Measurements from ENCODE around the gene DGAT2L6. TPM values are rescaled to one million over a fixed set of nuclear protein-coding genes. Genes with fewer than 3 reads are reported as not detected.

Gene DGAT2L6
- total RNA-seq, 4 donors from 2014 or later, result not detected

DNA sequence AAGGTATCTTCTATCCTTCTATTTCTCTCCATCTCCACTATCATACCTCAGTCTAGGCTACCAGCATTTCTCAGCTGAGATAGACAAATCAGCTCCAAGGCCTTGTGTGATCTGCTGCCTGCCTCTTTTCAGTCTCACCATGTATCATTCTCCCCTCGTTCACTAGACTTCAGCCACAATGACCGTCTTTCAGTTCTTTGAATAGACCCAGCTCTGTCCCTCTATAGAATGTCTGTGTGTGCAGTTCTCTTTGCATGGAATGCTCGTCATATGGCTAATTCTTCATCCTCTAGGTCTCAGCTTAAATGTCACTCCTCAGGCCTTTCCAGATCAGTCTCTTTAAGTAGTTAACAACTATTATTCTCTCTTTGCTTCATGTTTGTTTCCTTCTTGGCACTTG is 37.5 kb upstream of the DGAT2L6 start:
- H3K4me3 ChIP-seq, result no peak overlapping the region
- in situ Hi-C loops (cut with MboI; ENCODE audit: low sequenced_read_pairs in 4 of 4), result loop anchor here in 3 of 4 donors (25.0 kb wide), 1 partner anchor 298 kb away; the partner anchor contains the start of gene DLG3 (in 3 of the 3)
- intact Hi-C loops (cut with DNase I; ENCODE audit: low total_unique reads), result no loop called here
- H3K9me3 ChIP-seq, result no peaks in the 10 kb centered on the region
- H3K27ac ChIP-seq, result no peak overlapping the region
- ATAC-seq (no peak), DNase-seq (no peak)
- no peaks in the 10 kb centered on the region for H3K36me3 ChIP-seq
- peaks cover 3% of the 10 kb centered on the region in 2 donors for H3K4me1 ChIP-seq
- TF ChIP-seq, protein P1, sequence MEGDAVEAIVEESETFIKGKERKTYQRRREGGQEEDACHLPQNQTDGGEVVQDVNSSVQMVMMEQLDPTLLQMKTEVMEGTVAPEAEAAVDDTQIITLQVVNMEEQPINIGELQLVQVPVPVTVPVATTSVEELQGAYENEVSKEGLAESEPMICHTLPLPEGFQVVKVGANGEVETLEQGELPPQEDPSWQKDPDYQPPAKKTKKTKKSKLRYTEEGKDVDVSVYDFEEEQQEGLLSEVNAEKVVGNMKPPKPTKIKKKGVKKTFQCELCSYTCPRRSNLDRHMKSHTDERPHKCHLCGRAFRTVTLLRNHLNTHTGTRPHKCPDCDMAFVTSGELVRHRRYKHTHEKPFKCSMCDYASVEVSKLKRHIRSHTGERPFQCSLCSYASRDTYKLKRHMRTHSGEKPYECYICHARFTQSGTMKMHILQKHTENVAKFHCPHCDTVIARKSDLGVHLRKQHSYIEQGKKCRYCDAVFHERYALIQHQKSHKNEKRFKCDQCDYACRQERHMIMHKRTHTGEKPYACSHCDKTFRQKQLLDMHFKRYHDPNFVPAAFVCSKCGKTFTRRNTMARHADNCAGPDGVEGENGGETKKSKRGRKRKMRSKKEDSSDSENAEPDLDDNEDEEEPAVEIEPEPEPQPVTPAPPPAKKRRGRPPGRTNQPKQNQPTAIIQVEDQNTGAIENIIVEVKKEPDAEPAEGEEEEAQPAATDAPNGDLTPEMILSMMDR (IDR thresholded peaks at IDR 0.05 in 4 of 5, conservative IDR thresholded peaks at IDR 0.05 in 1 of 5), result no peak
- no peak for TF ChIP-seq POLR2A (IDR thresholded peaks at IDR 0.05)
- H3K27me3 ChIP-seq, result no peaks in the 10 kb centered on the region

DNA sequence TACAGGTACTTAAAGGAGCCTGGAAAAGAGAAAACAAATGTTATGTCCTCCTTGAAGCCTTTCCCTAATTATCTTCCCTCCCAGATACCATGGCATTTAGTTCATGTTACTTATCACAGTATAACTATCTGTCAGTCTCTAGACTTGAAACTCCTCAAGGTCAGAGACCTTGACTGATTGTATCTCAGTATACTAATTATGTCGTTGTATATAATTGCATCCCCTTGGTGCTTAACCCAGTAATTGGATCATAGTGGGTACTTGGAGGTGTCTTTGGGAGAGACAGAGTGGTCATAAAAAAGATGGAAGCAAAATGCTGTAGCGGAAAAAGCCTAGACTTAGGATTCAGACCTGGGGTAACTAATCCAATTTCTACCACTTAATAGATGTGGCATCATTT is 35.9 kb upstream of the DGAT2L6 start:
- ATAC-seq (no peak), DNase-seq (no peak)
- Histone ChIP-seq H3K4me3 (no peak overlapping the region), H3K9me3 (no peaks in the 10 kb centered on the region), H3K4me1 (no peaks in the 10 kb centered on the region), H3K27ac (no peak overlapping the region), H3K36me3 (no peaks in the 10 kb centered on the region), H3K27me3 (no peaks in the 10 kb centered on the region)
- TF ChIP-seq POLR2A (IDR thresholded peaks at IDR 0.05), result no peak
- TF ChIP-seq, protein P1 (IDR thresholded peaks at IDR 0.05 in 4 of 5, conservative IDR thresholded peaks at IDR 0.05 in 1 of 5), result no peak
- intact Hi-C loops (cut with DNase I; ENCODE audit: low total_unique reads), result no loop called here
- in situ Hi-C loops (cut with MboI; ENCODE audit: low sequenced_read_pairs in 4 of 4), result loop anchor here in 3 of 4 donors (25.0 kb wide), 1 partner anchor 296 kb away; the partner anchor contains the start of gene DLG3 (in 3 of the 3)

DNA sequence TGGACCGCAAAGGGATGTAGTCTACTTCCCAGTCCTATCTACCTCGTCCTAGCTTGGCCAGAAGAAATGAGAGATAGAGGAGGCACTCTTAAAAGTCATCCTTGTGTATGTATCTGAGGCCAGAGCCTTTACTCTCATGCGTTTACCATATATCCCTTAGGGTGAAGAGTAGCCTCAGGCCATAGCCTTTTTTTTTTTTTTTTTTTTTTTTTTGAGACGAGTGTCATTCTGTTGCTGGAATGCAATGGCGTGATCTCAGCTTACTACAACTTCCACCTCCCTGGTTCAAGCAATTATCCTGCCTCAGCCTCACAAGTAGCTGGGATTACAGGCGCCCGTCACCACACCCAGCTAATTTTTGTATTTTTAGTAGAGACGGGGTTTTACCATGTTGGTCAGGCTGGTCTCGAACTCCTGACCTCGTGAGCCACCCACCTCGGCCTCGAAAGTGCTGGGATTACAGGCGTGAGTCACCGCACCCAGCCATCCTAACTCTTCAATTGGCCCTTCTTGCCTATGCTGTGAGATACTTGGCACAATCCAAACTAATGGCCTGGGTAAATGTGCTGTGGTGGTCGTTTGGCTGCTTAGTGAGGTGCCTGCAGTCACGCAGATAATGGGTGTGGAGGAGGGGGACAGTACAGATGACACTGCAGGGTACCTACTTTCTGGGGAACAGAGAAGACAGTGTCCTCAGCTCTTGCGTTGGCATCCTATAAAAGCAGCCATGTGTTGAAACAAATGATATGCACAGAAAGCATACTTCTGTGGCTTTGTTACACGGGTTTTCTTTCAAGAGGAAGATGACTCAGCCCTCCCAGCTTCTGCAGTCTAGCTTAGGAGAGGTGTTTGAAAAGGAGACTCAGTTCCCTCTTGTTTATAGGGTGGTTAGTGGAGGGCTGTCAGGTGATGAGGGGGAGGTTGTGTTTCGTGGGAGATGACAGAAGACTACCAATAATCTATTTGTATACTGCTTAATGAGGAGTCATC is 10.4 kb upstream of the DGAT2L6 start:
- intact Hi-C loops (cut with DNase I; ENCODE audit: low total_unique reads) (no loop called here), in situ Hi-C loops (cut with MboI; ENCODE audit: low sequenced_read_pairs in 4 of 4) (no loop called here)
- DNase-seq, result no peak
- H3K4me3 ChIP-seq, result no peak overlapping the region
- TF ChIP-seq, protein P1 (IDR thresholded peaks at IDR 0.05 in 4 of 5, conservative IDR thresholded peaks at IDR 0.05 in 1 of 5), result no peak
- TF ChIP-seq POLR2A (IDR thresholded peaks at IDR 0.05), result no peak
- H3K36me3 ChIP-seq, result peaks cover 0 to 6% of the 10 kb centered on the region in 2 donors
- no peak for ATAC-seq
- no peaks in the 10 kb centered on the region for H3K27me3 ChIP-seq
- no peak overlapping the region for H3K27ac ChIP-seq
- no peaks in the 10 kb centered on the region for H3K9me3 ChIP-seq
- no peaks in the 10 kb centered on the region for H3K4me1 ChIP-seq

DNA sequence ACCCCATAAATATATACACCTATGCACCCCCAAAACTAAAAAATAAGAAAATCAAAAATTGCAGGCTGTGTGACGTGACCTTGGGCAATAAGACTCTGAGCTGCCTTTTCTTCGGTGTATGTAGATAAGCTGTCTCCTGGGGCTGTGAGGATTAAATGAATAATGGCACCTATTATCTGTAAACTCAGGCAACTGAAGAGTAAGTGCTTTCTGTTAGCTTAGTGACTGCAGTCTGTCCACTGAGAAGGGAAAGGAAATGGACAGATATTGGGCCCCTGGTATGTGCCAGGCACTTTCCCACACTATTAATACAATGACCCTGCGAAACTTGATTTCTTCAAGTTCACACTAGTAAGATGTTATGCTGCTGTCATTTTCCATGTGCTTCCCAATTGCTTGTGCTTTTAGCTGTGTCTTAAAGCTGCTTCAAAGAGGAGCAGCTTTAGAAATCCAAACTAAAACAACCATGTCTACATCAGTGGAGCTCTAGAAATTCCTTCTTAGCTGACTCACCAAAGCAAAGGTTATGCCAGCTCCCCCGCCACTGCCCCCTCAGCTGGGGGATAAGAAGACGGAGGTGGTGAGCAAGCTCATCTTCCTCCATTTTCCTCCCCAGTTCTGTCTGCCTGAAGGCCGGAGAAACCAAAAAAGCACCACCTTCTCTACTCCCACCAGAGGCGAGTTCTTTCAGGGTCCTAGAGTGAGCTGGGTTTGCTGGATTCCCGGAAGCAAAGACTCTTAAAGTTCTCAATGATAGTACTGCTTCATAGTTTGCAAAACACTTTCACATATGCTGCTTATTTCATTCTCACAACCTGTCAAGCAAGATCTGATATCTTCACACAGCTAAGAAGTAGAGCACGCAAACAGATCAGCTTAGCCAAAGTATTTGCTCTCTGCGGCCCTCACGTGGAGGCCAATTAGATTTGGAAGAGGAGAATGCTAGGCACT is 8.8 kb upstream of the DGAT2L6 start:
- DNase-seq (no peak), ATAC-seq (no peak)
- intact Hi-C loops (cut with DNase I; ENCODE audit: low total_unique reads), result no loop called here
- TF ChIP-seq, protein P1 (IDR thresholded peaks at IDR 0.05 in 4 of 5, conservative IDR thresholded peaks at IDR 0.05 in 1 of 5), result no peak
- no peak for TF ChIP-seq POLR2A (IDR thresholded peaks at IDR 0.05)
- H3K4me1 ChIP-seq, result no peaks in the 10 kb centered on the region
- no peaks in the 10 kb centered on the region for H3K9me3 ChIP-seq
- no peak overlapping the region for H3K27ac ChIP-seq
- H3K27me3 ChIP-seq, result no peaks in the 10 kb centered on the region
- peaks cover 0 to 6% of the 10 kb centered on the region in 2 donors for H3K36me3 ChIP-seq
- H3K4me3 ChIP-seq, result no peak overlapping the region
- in situ Hi-C loops (cut with MboI; ENCODE audit: low sequenced_read_pairs in 4 of 4), result no loop called here

Data from gastrocnemius medialis (tissue), 4 donors.